Uterus (tissue), 4 donors: ENCODE data around the gene NUDCD2. TPM values are rescaled to one million over a fixed set of nuclear protein-coding genes. Genes with fewer than 3 reads are reported as not detected.

Experiments used
- DNase-seq, 2 donors: peaks; one replicate each; pipeline ENCODE4 v3.0.0-alpha.2; 2019 to 2020
- H3K27ac ChIP-seq, 2 donors: fragments of 200-600 bp; sonication (generic); 1 replicate in 1 of 2; 2 replicates in 1 of 2; pipeline ENCODE4 v1.5.1; 2016 to 2018
- H3K27me3 ChIP-seq, 2 donors: fragments of 200-600 bp; sonication (generic); one replicate each; pipeline ENCODE4 v1.5.1; 2018 to 2019; ENCODE audit warnings: control low read depth in 1 of 2
- H3K36me3 ChIP-seq, 2 donors: fragments of 200-600 bp; sonication (generic); one replicate each; pipeline ENCODE4 v1.5.1; 2019; ENCODE audit warnings: control low read depth in 1 of 2
- H3K4me1 ChIP-seq, 2 donors: fragments of 200-600 bp; sonication (generic); one replicate each; pipeline ENCODE4 v1.5.1; 2018 to 2019; ENCODE audit warnings: control low read depth in 1 of 2
- H3K4me3 ChIP-seq, 2 donors: fragments of 200-600 bp; sonication (generic); 1 replicate in 1 of 2; 2 replicates in 1 of 2; pipeline ENCODE4 v1.5.1; 2018 to 2019; ENCODE audit warnings: mild to moderate bottlenecking in 1 of 2
- H3K9me3 ChIP-seq, 2 donors: fragments of 200-600 bp; sonication (generic); one replicate each; pipeline ENCODE4 v1.5.1; 2019; ENCODE audit warnings: control low read depth in 1 of 2
- CTCF ChIP-seq, 4 experiments: fragments of 200-600 bp in 2 of 4; fragments of 450-650 bp in 2 of 4; sonication (generic) in 2 of 4; IDR thresholded peaks; one replicate each; pipeline ENCODE4 v1.5.1; 2016 to 2019; ENCODE audit warnings: antibody characterized with exemption in 4 of 4, mild to moderate bottlenecking in 2 of 4, moderate library complexity in 1 of 4
- POLR2A ChIP-seq, 2 donors: fragments of 450-650 bp; IDR thresholded peaks; one replicate each; pipeline ENCODE4 v1.6.1; 2016; ENCODE audit warnings: antibody characterized with exemption in 2 of 2, mild to moderate bottlenecking in 1 of 2, moderate library complexity in 1 of 2
- intact Hi-C: fragments of 100-400 bp; cut with DNase I; formaldehyde crosslinking; loops from one replicate; pipeline ENCODE4 v1.15.1; 2023; ENCODE audit warnings: low total_unique reads
- total RNA-seq, 4 donors: library from RNA; depleted of rRNA in 3 of 4; stranded (reverse); fragments of >200 nt in 3 of 4; gene quantifications; one replicate each; pipeline versions ENCODE4 v1.1.0 to v1.2.4, GENCODE V29; 2014 to 2023
- donor health status: DM: yes; HTN: yes; CAD: no.

NUDCD2 gene
- total RNA-seq, 4 donors from 2014 or later: 7.6 to 24.8 (median 9.8) TPM

GRCh38 chr5:163502521-163502920 is 42.6 kb upstream of the NUDCD2 start:
- intact Hi-C loops: no loop called here
- no peak for TF ChIP-seq POLR2A (IDR thresholded peaks at IDR 0.05)
- Histone ChIP-seq H3K9me3 (no peaks in the 10 kb centered on the region), H3K4me3 (peak overlapping the region; percentile 71 to 88), H3K36me3 (no peaks in the 10 kb centered on the region), H3K27ac (peak overlapping the region; percentile 96 to 98), H3K27me3 (no peaks in the 10 kb centered on the region), H3K4me1 (peaks cover 6 to 8% of the 10 kb centered on the region in 2 donors)
- DNase-seq: no peak

GRCh38 chr5:163498886-163499285 is 39.0 kb upstream of the NUDCD2 start:
- Histone ChIP-seq H3K27ac (no peak overlapping the region), H3K36me3 (no peaks in the 10 kb centered on the region), H3K4me1 (peaks cover 6 to 8% of the 10 kb centered on the region in 2 donors), H3K27me3 (no peaks in the 10 kb centered on the region), H3K9me3 (no peaks in the 10 kb centered on the region), H3K4me3 (no peak overlapping the region)
- no peak for DNase-seq
- intact Hi-C loops: no loop called here
- no peak for TF ChIP-seq CTCF (IDR thresholded peaks at IDR 0.05)
- TF ChIP-seq POLR2A (IDR thresholded peaks at IDR 0.05): no peak

GRCh38 chr5:163497315-163497714 is 37.4 kb upstream of the NUDCD2 start:
- no peak for DNase-seq
- Histone ChIP-seq H3K4me1 (peaks cover under 1 to 4% of the 10 kb centered on the region in 2 donors), H3K27ac (no peak overlapping the region), H3K27me3 (no peaks in the 10 kb centered on the region), H3K9me3 (no peaks in the 10 kb centered on the region), H3K36me3 (no peaks in the 10 kb centered on the region), H3K4me3 (no peak overlapping the region)
- intact Hi-C loops: no loop called here
- TF ChIP-seq CTCF (IDR thresholded peaks at IDR 0.05) (no peak), POLR2A (IDR thresholded peaks at IDR 0.05) (no peak)

- Histone ChIP-seq H3K36me3 (no peaks in the 10 kb centered on the region), H3K4me1 (no peaks in the 10 kb centered on the region), H3K9me3 (no peaks in the 10 kb centered on the region), H3K27ac (no peak overlapping the region), H3K4me3 (no peak overlapping the region), H3K27me3 (no peaks in the 10 kb centered on the region)
- no peak for DNase-seq
- TF ChIP-seq POLR2A (IDR thresholded peaks at IDR 0.05) (no peak), CTCF (IDR thresholded peaks at IDR 0.05) (no peak)
- intact Hi-C loops: no loop called here
These were observed 36.4 kb upstream of the NUDCD2 start for GRCh38 chr5:163496286-163496685.

- Histone ChIP-seq H3K4me1 (no peaks in the 10 kb centered on the region), H3K27ac (no peak overlapping the region), H3K27me3 (no peaks in the 10 kb centered on the region), H3K36me3 (no peaks in the 10 kb centered on the region), H3K9me3 (no peaks in the 10 kb centered on the region), H3K4me3 (no peak overlapping the region)
- DNase-seq: no peak
- intact Hi-C loops: no loop called here
- no peak for TF ChIP-seq POLR2A (IDR thresholded peaks at IDR 0.05)
- no peak for TF ChIP-seq CTCF (IDR thresholded peaks at IDR 0.05)
These were observed 29.8 kb upstream of the NUDCD2 start for GRCh38 chr5:163489745-163490075.

GRCh38 chr5:163489055-163489744 is 29.3 kb upstream of the NUDCD2 start:
- no peaks in the 10 kb centered on the region for H3K4me1 ChIP-seq
- no peak for DNase-seq
- H3K9me3 ChIP-seq: no peaks in the 10 kb centered on the region
- H3K27ac ChIP-seq: no peak overlapping the region
- no peaks in the 10 kb centered on the region for H3K27me3 ChIP-seq
- H3K4me3 ChIP-seq: no peak overlapping the region
- no peaks in the 10 kb centered on the region for H3K36me3 ChIP-seq
- intact Hi-C loops: no loop called here
- no peak for TF ChIP-seq POLR2A (IDR thresholded peaks at IDR 0.05)
- TF ChIP-seq CTCF (IDR thresholded peaks at IDR 0.05): no peak
